ENCODE measurements around the gene HS6ST2. TPM values are rescaled to one million over a fixed set of nuclear protein-coding genes. Genes with fewer than 3 reads are reported as not detected.

Gene HS6ST2
- total and polyA plus RNA-seq, 4 donors, result under 0.01 to 1.4 (median 0.01) TPM; not detected in 1

DNA sequence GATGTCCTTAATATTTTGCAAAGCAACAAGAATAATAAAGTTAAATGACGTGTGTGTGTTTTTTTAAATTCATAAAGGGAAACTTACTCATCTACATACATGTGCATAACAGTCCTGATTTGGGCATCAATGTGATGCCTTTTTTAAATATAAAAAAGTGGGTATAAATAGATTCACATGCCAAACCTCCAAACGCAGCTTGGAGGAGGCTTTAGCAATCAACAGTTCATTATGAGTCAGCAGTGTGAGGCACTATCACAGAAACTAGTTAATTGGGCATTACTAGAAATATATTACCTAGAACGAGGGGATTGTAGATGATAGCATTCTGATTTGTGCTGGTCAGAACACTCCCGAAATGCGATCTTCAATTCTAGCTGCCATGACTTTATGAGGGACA, 115.1 kb downstream of the HS6ST2 start:
- TF ChIP-seq RAD21 (IDR thresholded peaks at IDR 0.05) (no peak), YY1 (IDR thresholded peaks at IDR 0.05) (no peak), FOXA1 (IDR thresholded peaks at IDR 0.05) (no peak), GABPA (IDR thresholded peaks at IDR 0.05 in 1 of 2, conservative IDR thresholded peaks at IDR 0.05 in 1 of 2) (no peak), FOXA2 (IDR thresholded peaks at IDR 0.05) (no peak), CTCF (IDR thresholded peaks at IDR 0.05; ENCODE audit: low read depth, low read length, missing input control) (no peak), JUND (IDR thresholded peaks at IDR 0.05) (no peak), RXRA (IDR thresholded peaks at IDR 0.05) (no peak), SP1 (IDR thresholded peaks at IDR 0.05) (no peak), NR2F2 (IDR thresholded peaks at IDR 0.05) (no peak), HNF4G (IDR thresholded peaks at IDR 0.05) (no peak), ZBTB33 (IDR thresholded peaks at IDR 0.05) (no peak), TAF1 (conservative IDR thresholded peaks at IDR 0.05) (no peak), HNF4A (conservative IDR thresholded peaks at IDR 0.05) (no peak), EGR1 (IDR thresholded peaks at IDR 0.05; ENCODE audit: low read depth in 2 of 2) (no peak)
- TF ChIP-seq, protein P1, sequence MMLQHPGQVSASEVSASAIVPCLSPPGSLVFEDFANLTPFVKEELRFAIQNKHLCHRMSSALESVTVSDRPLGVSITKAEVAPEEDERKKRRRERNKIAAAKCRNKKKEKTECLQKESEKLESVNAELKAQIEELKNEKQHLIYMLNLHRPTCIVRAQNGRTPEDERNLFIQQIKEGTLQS (IDR thresholded peaks at IDR 0.05), result no peak
- TF ChIP-seq, protein P2, sequence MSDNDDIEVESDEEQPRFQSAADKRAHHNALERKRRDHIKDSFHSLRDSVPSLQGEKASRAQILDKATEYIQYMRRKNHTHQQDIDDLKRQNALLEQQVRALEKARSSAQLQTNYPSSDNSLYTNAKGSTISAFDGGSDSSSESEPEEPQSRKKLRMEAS (IDR thresholded peaks at IDR 0.05), result no peak
- TF ChIP-seq, protein P3, sequence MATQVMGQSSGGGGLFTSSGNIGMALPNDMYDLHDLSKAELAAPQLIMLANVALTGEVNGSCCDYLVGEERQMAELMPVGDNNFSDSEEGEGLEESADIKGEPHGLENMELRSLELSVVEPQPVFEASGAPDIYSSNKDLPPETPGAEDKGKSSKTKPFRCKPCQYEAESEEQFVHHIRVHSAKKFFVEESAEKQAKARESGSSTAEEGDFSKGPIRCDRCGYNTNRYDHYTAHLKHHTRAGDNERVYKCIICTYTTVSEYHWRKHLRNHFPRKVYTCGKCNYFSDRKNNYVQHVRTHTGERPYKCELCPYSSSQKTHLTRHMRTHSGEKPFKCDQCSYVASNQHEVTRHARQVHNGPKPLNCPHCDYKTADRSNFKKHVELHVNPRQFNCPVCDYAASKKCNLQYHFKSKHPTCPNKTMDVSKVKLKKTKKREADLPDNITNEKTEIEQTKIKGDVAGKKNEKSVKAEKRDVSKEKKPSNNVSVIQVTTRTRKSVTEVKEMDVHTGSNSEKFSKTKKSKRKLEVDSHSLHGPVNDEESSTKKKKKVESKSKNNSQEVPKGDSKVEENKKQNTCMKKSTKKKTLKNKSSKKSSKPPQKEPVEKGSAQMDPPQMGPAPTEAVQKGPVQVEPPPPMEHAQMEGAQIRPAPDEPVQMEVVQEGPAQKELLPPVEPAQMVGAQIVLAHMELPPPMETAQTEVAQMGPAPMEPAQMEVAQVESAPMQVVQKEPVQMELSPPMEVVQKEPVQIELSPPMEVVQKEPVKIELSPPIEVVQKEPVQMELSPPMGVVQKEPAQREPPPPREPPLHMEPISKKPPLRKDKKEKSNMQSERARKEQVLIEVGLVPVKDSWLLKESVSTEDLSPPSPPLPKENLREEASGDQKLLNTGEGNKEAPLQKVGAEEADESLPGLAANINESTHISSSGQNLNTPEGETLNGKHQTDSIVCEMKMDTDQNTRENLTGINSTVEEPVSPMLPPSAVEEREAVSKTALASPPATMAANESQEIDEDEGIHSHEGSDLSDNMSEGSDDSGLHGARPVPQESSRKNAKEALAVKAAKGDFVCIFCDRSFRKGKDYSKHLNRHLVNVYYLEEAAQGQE (IDR thresholded peaks at IDR 0.05), result no peak

More for the DNA sequence above, 115.1 kb downstream of the HS6ST2 start:
- Histone ChIP-seq H3K4me1 (ENCODE audit: control insufficient read depth in 4 of 4, insufficient read depth in 4 of 4, low read length in 3 of 4) (no peaks in the 10 kb centered on the region), H3K36me3 (ENCODE audit: control insufficient read depth in 4 of 4, insufficient read depth in 3 of 4, low read depth in 1 of 4, low read length in 3 of 4) (no peaks in the 10 kb centered on the region), H3K9me3 (ENCODE audit: control insufficient read depth in 4 of 4, low read length in 3 of 4) (no peaks in the 10 kb centered on the region), H3K27me3 (ENCODE audit: control insufficient read depth in 4 of 4, insufficient read depth in 4 of 4, low read length in 3 of 4) (peaks cover 0 to 3% (median 0%) of the 10 kb centered on the region in 4 donors), H3K9ac (ENCODE audit: low read depth in 1 of 2, low read length in 2 of 2) (no peak overlapping the region), H3K27ac (ENCODE audit: low read depth in 1 of 2, low read length in 2 of 2) (no peak overlapping the region), H3K4me3 (ENCODE audit: low read depth in 1 of 3, low read length in 3 of 3) (no peak overlapping the region)
- 57% methylated on average over 5 of the region's 5 CpGs for WGBS
- DNase-seq (ENCODE audit: low spot score), result no peak
